Measurements from ENCODE around the gene JAML. TPM values are rescaled to one million over a fixed set of nuclear protein-coding genes. Genes with fewer than 3 reads are reported as not detected.

JAML gene
- polyA plus RNA-seq, 4 donors = 4.2 to 33.9 (median 13.3) TPM

GRCh38 chr11:118151431-118151830 is 73.4 kb downstream of the JAML start:
- H3K36me3 ChIP-seq (ENCODE audit: control insufficient read depth in 3 of 3, insufficient read depth in 2 of 3, low read depth in 1 of 3, low read length in 3 of 3) = no peaks in the 10 kb centered on the region
- H3K4me3 ChIP-seq (ENCODE audit: low read depth in 1 of 3, low read length in 3 of 3) = no peak overlapping the region
- peaks cover 11 to 90% (median 27%) of the 10 kb centered on the region in 3 donors for H3K27me3 ChIP-seq (ENCODE audit: control insufficient read depth in 3 of 3, insufficient read depth in 3 of 3, low read length in 3 of 3)
- H3K4me1 ChIP-seq (ENCODE audit: control insufficient read depth in 3 of 3, insufficient read depth in 2 of 3, low read depth in 1 of 3, low read length in 2 of 3) = peaks cover 0 to 39% (median 2%) of the 10 kb centered on the region in 3 donors
- FAIRE-seq (no peak), DNase-seq (no peak)
- peaks cover 0 to 2% of the 10 kb centered on the region in 2 donors for H3K9me3 ChIP-seq (ENCODE audit: control insufficient read depth in 2 of 2, insufficient read depth in 1 of 2, low read depth in 1 of 2, low read length in 1 of 2)
- H3K27ac ChIP-seq (ENCODE audit: low read depth in 1 of 3, low read length in 2 of 3) = no peak overlapping the region
- 31 to 48% (median 38%) methylated on average over 5 of the region's 5 CpGs for WGBS, 3 donors

- Histone ChIP-seq H3K36me3 (ENCODE audit: control insufficient read depth in 3 of 3, insufficient read depth in 2 of 3, low read depth in 1 of 3, low read length in 3 of 3) (no peaks in the 10 kb centered on the region), H3K9me3 (ENCODE audit: control insufficient read depth in 2 of 2, insufficient read depth in 1 of 2, low read depth in 1 of 2, low read length in 1 of 2) (no peaks in the 10 kb centered on the region), H3K27ac (ENCODE audit: low read depth in 1 of 3, low read length in 2 of 3) (no peak overlapping the region), H3K27me3 (ENCODE audit: control insufficient read depth in 3 of 3, insufficient read depth in 3 of 3, low read length in 3 of 3) (peaks cover 11 to 78% (median 13%) of the 10 kb centered on the region in 3 donors), H3K4me3 (ENCODE audit: low read depth in 1 of 3, low read length in 3 of 3) (no peak overlapping the region), H3K4me1 (ENCODE audit: control insufficient read depth in 3 of 3, insufficient read depth in 2 of 3, low read depth in 1 of 3, low read length in 2 of 3) (peaks cover 0 to 22% (median 2%) of the 10 kb centered on the region in 3 donors)
- FAIRE-seq = no peak
- WGBS, 3 donors = 69 to 92% (median 73%) methylated on average over 1 of the region's 1 CpG
- no peak for DNase-seq
These were observed 75.3 kb downstream of the JAML start for GRCh38 chr11:118149493-118149892.

DNA sequence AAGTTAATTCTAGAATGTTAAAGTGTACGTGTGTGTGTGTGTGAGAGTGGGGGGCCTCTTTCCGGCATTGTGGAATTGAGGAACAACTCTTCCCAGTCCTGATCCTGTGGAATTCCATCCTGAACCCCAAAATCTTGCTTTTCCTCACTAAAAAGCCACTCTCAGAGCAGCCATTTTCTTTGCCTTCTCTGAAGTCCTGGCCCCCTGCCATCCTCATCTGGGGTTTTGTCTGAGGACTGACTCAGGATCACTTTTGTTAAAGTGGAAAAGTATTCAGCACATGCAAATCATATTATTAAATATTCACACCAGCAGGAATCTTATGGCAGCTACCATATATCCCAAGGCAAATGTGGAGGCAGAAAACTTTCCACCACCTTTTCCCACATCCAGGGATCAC is 76.0 kb downstream of the JAML start:
- no peaks in the 10 kb centered on the region for H3K9me3 ChIP-seq (ENCODE audit: control insufficient read depth in 2 of 2, insufficient read depth in 1 of 2, low read depth in 1 of 2, low read length in 1 of 2)
- H3K4me1 ChIP-seq (ENCODE audit: control insufficient read depth in 3 of 3, insufficient read depth in 2 of 3, low read depth in 1 of 3, low read length in 2 of 3) = peaks cover 0 to 16% (median 2%) of the 10 kb centered on the region in 3 donors
- DNase-seq = no peak
- no peak for FAIRE-seq
- H3K27ac ChIP-seq (ENCODE audit: low read depth in 1 of 3, low read length in 2 of 3) = no peak overlapping the region
- no peaks in the 10 kb centered on the region for H3K36me3 ChIP-seq (ENCODE audit: control insufficient read depth in 3 of 3, insufficient read depth in 2 of 3, low read depth in 1 of 3, low read length in 3 of 3)
- peaks cover 7 to 78% (median 9%) of the 10 kb centered on the region in 3 donors for H3K27me3 ChIP-seq (ENCODE audit: control insufficient read depth in 3 of 3, insufficient read depth in 3 of 3, low read length in 3 of 3)
- H3K4me3 ChIP-seq (ENCODE audit: low read depth in 1 of 3, low read length in 3 of 3) = no peak overlapping the region
- 90 to 93% (median 91%) methylated on average over 2 of the region's 2 CpGs for WGBS, 3 donors

GRCh38 chr11:118148240-118148639 is 76.6 kb downstream of the JAML start:
- peaks cover 4 to 77% (median 7%) of the 10 kb centered on the region in 3 donors for H3K27me3 ChIP-seq (ENCODE audit: control insufficient read depth in 3 of 3, insufficient read depth in 3 of 3, low read length in 3 of 3)
- H3K36me3 ChIP-seq (ENCODE audit: control insufficient read depth in 3 of 3, insufficient read depth in 2 of 3, low read depth in 1 of 3, low read length in 3 of 3) = no peaks in the 10 kb centered on the region
- peaks cover 0 to 11% (median 2%) of the 10 kb centered on the region in 3 donors for H3K4me1 ChIP-seq (ENCODE audit: control insufficient read depth in 3 of 3, insufficient read depth in 2 of 3, low read depth in 1 of 3, low read length in 2 of 3)
- no peak overlapping the region for H3K4me3 ChIP-seq (ENCODE audit: low read depth in 1 of 3, low read length in 3 of 3)
- WGBS, 3 donors = 86 to 87% (median 87%) methylated on average over 8 of the region's 8 CpGs
- DNase-seq = no peak
- FAIRE-seq = no peak
- H3K27ac ChIP-seq (ENCODE audit: low read depth in 1 of 3, low read length in 2 of 3) = no peak overlapping the region
- no peaks in the 10 kb centered on the region for H3K9me3 ChIP-seq (ENCODE audit: control insufficient read depth in 2 of 2, insufficient read depth in 1 of 2, low read depth in 1 of 2, low read length in 1 of 2)

GRCh38 chr11:118147502-118147901 is 77.3 kb downstream of the JAML start:
- no peak overlapping the region for H3K4me3 ChIP-seq (ENCODE audit: low read depth in 1 of 3, low read length in 3 of 3)
- WGBS, 3 donors = 65 to 69% (median 68%) methylated on average over 3 of the region's 3 CpGs
- no peaks in the 10 kb centered on the region for H3K36me3 ChIP-seq (ENCODE audit: control insufficient read depth in 3 of 3, insufficient read depth in 2 of 3, low read depth in 1 of 3, low read length in 3 of 3)
- no peak for FAIRE-seq
- H3K27me3 ChIP-seq (ENCODE audit: control insufficient read depth in 3 of 3, insufficient read depth in 3 of 3, low read length in 3 of 3) = peaks cover 4 to 78% (median 5%) of the 10 kb centered on the region in 3 donors
- H3K27ac ChIP-seq (ENCODE audit: low read depth in 1 of 3, low read length in 2 of 3) = no peak overlapping the region
- peaks cover 0 to 5% (median 0%) of the 10 kb centered on the region in 3 donors for H3K4me1 ChIP-seq (ENCODE audit: control insufficient read depth in 3 of 3, insufficient read depth in 2 of 3, low read depth in 1 of 3, low read length in 2 of 3)
- DNase-seq = no peak
- no peaks in the 10 kb centered on the region for H3K9me3 ChIP-seq (ENCODE audit: control insufficient read depth in 2 of 2, insufficient read depth in 1 of 2, low read depth in 1 of 2, low read length in 1 of 2)

DNA sequence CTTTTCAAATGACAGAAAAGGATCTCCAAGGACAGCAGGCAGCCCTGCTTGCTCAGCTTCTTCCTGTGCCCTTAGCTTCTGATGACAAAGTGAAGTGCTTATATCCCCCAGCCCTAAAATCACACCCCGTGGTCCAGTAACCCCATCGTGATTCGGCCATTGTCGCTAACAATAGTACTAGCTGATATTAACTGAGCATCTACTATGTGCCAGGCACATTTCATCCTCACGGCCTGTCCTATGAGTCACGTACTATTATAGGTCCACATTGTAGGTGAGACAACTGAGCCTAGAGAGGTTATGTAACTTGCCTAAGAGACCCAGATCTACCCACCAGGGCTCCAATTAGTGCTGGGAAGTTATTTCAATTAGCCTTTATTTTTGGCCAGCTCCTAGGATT is 78.3 kb downstream of the JAML start:
- peaks cover 0 to 75% (median 1%) of the 10 kb centered on the region in 3 donors for H3K27me3 ChIP-seq (ENCODE audit: control insufficient read depth in 3 of 3, insufficient read depth in 3 of 3, low read length in 3 of 3)
- H3K4me3 ChIP-seq (ENCODE audit: low read depth in 1 of 3, low read length in 3 of 3) = no peak overlapping the region
- H3K36me3 ChIP-seq (ENCODE audit: control insufficient read depth in 3 of 3, insufficient read depth in 2 of 3, low read depth in 1 of 3, low read length in 3 of 3) = no peaks in the 10 kb centered on the region
- DNase-seq (no peak), FAIRE-seq (no peak)
- H3K27ac ChIP-seq (ENCODE audit: low read depth in 1 of 3, low read length in 2 of 3) = no peak overlapping the region
- H3K4me1 ChIP-seq (ENCODE audit: control insufficient read depth in 3 of 3, insufficient read depth in 2 of 3, low read depth in 1 of 3, low read length in 2 of 3) = no peaks in the 10 kb centered on the region
- no peaks in the 10 kb centered on the region for H3K9me3 ChIP-seq (ENCODE audit: control insufficient read depth in 2 of 2, insufficient read depth in 1 of 2, low read depth in 1 of 2, low read length in 1 of 2)
- 89 to 93% (median 91%) methylated on average over 6 of the region's 6 CpGs for WGBS, 3 donors

GRCh38 chr11:118145285-118146227 is 79.3 kb downstream of the JAML start:
- WGBS, 3 donors = 1 to 2% (median 2%) methylated on average over 53 to 78 of the region's 78 CpGs
- peaks cover 0 to 69% (median 1%) of the 10 kb centered on the region in 3 donors for H3K27me3 ChIP-seq (ENCODE audit: control insufficient read depth in 3 of 3, insufficient read depth in 3 of 3, low read length in 3 of 3)
- FAIRE-seq (no peak), DNase-seq (peak; percentile 91 to 94)
- peak overlapping the region; percentile 26 to 62 (median 40) for H3K4me3 ChIP-seq (ENCODE audit: low read depth in 1 of 3, low read length in 3 of 3)
- H3K4me1 ChIP-seq (ENCODE audit: control insufficient read depth in 3 of 3, insufficient read depth in 2 of 3, low read depth in 1 of 3, low read length in 2 of 3) = no peaks in the 10 kb centered on the region
- no peak overlapping the region for H3K27ac ChIP-seq (ENCODE audit: low read depth in 1 of 3, low read length in 2 of 3)
- no peaks in the 10 kb centered on the region for H3K9me3 ChIP-seq (ENCODE audit: control insufficient read depth in 2 of 2, insufficient read depth in 1 of 2, low read depth in 1 of 2, low read length in 1 of 2)
- H3K36me3 ChIP-seq (ENCODE audit: control insufficient read depth in 3 of 3, insufficient read depth in 2 of 3, low read depth in 1 of 3, low read length in 3 of 3) = no peaks in the 10 kb centered on the region

DNA sequence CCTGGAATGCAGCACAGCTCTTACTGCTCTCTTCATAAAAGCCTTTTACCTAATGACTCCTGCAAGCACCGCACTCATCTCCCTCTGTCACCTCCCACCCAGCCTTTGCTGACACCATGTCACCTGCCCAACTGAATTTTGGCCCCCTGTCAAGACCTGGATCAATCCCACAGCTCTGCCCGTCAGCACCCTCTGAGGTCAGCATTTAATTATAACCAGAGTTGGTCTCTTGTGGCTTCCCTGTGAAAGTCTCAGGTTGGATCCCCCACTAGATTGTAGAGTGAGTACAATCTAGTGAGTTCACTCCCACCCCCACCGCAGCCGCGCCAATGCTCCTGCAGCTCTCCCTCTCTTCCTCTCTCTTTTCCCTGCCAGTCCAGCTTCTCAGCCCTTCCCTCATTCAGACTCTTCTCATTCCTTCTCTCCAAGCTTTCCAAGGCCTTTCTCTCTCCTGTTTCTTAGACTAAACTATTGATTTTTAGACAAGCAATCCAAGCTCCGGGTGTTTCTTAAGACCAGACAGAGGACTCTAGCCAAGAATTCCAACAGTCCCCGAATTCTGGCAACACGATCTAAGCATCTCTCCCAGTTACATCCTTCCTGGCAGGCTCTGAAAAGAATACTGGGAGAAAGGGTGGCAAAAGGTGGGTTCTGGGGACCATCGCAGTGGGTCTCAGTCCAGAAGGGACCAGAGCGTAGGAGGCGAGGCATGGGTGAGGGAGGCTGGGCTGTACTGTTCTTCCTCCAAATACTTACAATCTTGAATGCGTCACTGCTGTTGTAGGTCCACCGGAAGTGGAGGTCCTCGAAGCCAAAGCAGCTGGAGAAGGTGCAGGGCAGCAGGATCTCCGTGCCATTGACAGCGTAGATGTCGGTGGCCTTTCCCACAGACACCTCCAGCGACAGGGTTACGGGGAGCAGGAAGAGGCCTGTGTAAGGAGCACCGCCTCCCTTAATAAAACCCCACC is 80.2 kb downstream of the JAML start:
- WGBS, 3 donors = 56 to 59% (median 59%) methylated on average over 20 of the region's 20 CpGs
- no peaks in the 10 kb centered on the region for H3K9me3 ChIP-seq (ENCODE audit: control insufficient read depth in 2 of 2, insufficient read depth in 1 of 2, low read depth in 1 of 2, low read length in 1 of 2)
- H3K36me3 ChIP-seq (ENCODE audit: control insufficient read depth in 3 of 3, insufficient read depth in 2 of 3, low read depth in 1 of 3, low read length in 3 of 3) = no peaks in the 10 kb centered on the region
- FAIRE-seq (no peak), DNase-seq (no peak)
- H3K27ac ChIP-seq (ENCODE audit: low read depth in 1 of 3, low read length in 2 of 3) = no peak overlapping the region
- H3K27me3 ChIP-seq (ENCODE audit: control insufficient read depth in 3 of 3, insufficient read depth in 3 of 3, low read length in 3 of 3) = peaks cover 0 to 67% (median 1%) of the 10 kb centered on the region in 3 donors
- no peak overlapping the region for H3K4me3 ChIP-seq (ENCODE audit: low read depth in 1 of 3, low read length in 3 of 3)
- no peaks in the 10 kb centered on the region for H3K4me1 ChIP-seq (ENCODE audit: control insufficient read depth in 3 of 3, insufficient read depth in 2 of 3, low read depth in 1 of 3, low read length in 2 of 3)
